ENCODE results near the gene ANGPT4. TPM values are rescaled to one million over a fixed set of nuclear protein-coding genes. Genes with fewer than 3 reads are reported as not detected.

ANGPT4 gene
- total and polyA plus RNA-seq, 2 of the 8 experiments (the other 6 are each of a cell fraction or from before 2014, with no cell fraction given) = 0.07 to 0.33 TPM

DNA sequence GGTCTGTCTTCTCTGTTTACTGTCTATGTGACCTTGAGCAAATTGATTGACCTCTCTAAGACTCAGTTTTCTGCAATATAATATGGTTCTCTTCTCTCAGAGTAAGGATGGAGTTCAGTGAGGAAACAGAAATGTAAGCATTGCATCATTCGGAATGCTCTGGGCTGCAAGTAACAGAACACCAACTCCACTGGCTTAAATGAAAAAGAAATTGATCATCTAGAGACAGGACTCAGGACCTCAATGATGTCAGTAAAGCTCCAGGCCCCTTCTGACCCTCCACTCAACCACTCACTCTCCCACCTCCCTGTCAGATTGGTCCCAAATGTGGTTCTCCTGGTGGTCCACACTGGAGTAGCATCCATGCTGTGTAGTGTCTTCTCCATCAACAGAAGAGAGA is 50.7 kb downstream of the ANGPT4 start:
- Histone ChIP-seq H2BK12ac (ENCODE audit: low read depth, low read length) (no peak overlapping the region), H2AK5ac (ENCODE audit: low read depth, low read length) (no peak overlapping the region), H3K79me2 (ENCODE audit: control insufficient read depth in 1 of 2, insufficient read depth in 2 of 2, low read length in 2 of 2) (no peaks in the 10 kb centered on the region), H3K27ac (ENCODE audit: low read depth, low read length) (no peak overlapping the region), H3K9me3 (ENCODE audit: insufficient read depth in 2 of 2, low read depth in 1 of 2, low read length in 1 of 2) (no peaks in the 10 kb centered on the region), H4K8ac (ENCODE audit: extremely low read depth, insufficient read depth, low read length) (no peak overlapping the region), H3K27me3 (replicated peaks in 1 of 4; ENCODE audit: control insufficient read depth in 3 of 4, extremely low read depth in 1 of 4, insufficient read depth in 3 of 4, low read length in 3 of 4) (no peaks in the 10 kb centered on the region; a peak in 3 of 7 replicates), H3K56ac (replicated peaks; ENCODE audit: insufficient read length, low read depth, low read length) (no peak overlapping the region), H2BK5ac (ENCODE audit: low read depth, low read length) (no peak overlapping the region), H3K23me2 (ENCODE audit: low read depth, low read length) (no peaks in the 10 kb centered on the region), H2BK120ac (replicated peaks; ENCODE audit: low read depth, low read length) (no peak overlapping the region), H3K4me3 (ENCODE audit: extremely low read depth in 1 of 4, insufficient read depth in 2 of 4, low read depth in 3 of 4, low read length in 4 of 4) (no peak overlapping the region), H3K18ac (ENCODE audit: extremely low read depth, low read length) (no peak overlapping the region), H3K4me2 (ENCODE audit: insufficient read depth in 1 of 2, low read depth in 2 of 2, low read length in 2 of 2) (no peak overlapping the region), H3K9ac (replicated peaks in 1 of 4; ENCODE audit: extremely low read depth in 1 of 4, low read depth in 3 of 4, low read length in 3 of 4) (no peak overlapping the region), H4K91ac (replicated peaks; ENCODE audit: insufficient read length, low read length) (no peak overlapping the region), H3K79me1 (ENCODE audit: low read depth, low read length) (no peaks in the 10 kb centered on the region; the same call in 1 of the 2 replicates), H3K23ac (ENCODE audit: insufficient read length) (no peak overlapping the region), H3K4ac (replicated peaks; ENCODE audit: insufficient read length, low read depth, low read length) (no peak overlapping the region), H3K4me1 (replicated peaks in 1 of 4; ENCODE audit: control insufficient read depth in 3 of 4, insufficient read depth in 4 of 4, low read length in 3 of 4) (peaks cover 0 to 3% (median 1%) of the 10 kb centered on the region in 4 experiments; a peak in 2 of 7 replicates), H2BK20ac (ENCODE audit: low read length) (no peak overlapping the region), H3K36me3 (ENCODE audit: control insufficient read depth in 2 of 4, insufficient read depth in 4 of 4, low read length in 3 of 4) (no peaks in the 10 kb centered on the region), H4K5ac (ENCODE audit: insufficient read length, low read depth, low read length) (no peak overlapping the region), H4K20me1 (replicated peaks in 1 of 2; ENCODE audit: control insufficient read depth in 1 of 2, insufficient read depth in 2 of 2, low read length in 2 of 2) (no peaks in the 10 kb centered on the region), H3K14ac (ENCODE audit: insufficient read length) (no peak overlapping the region), H2BK15ac (ENCODE audit: low read length) (no peak overlapping the region), H2AFZ (ENCODE audit: low read length) (no peak overlapping the region)
- 88% methylated on average over 1 of the region's 1 CpG; no CpG with 5 or more reads in 1 of the 2 experiments for WGBS, 2 experiments (ENCODE audit: extremely low coverage in 1 of 2, insufficient coverage in 1 of 2, insufficient read length in 1 of 2, insufficient replicate concordance in 2 of 2, low coverage in 1 of 2, low lambda C conversion rate in 2 of 2, missing lambda C conversion rate in 1 of 2)
- no peak for DNase-seq (ENCODE audit: low read depth in 1 of 2, low spot score in 2 of 2)
- TF ChIP-seq YY1 (IDR thresholded peaks at IDR 0.05; ENCODE audit: low read depth, low read length) (no peak), POU5F1 (IDR thresholded peaks at IDR 0.05; ENCODE audit: low read depth, low read length) (no peak), TCF12 (IDR thresholded peaks at IDR 0.05; ENCODE audit: low read depth, low read length) (no peak), EP300 (IDR thresholded peaks at IDR 0.05; ENCODE audit: borderline replicate concordance in 1 of 2, low read depth in 2 of 2, low read length in 2 of 2) (no peak), BACH1 (IDR thresholded peaks at IDR 0.05; ENCODE audit: low read length) (no peak), BCL11A (IDR thresholded peaks at IDR 0.05; ENCODE audit: low read depth in 2 of 2, low read length in 2 of 2) (no peak), EZH2 (IDR thresholded peaks at IDR 0.05; ENCODE audit: low read depth, low read length, severe bottlenecking) (no peak), SAP30 (IDR thresholded peaks at IDR 0.05; ENCODE audit: insufficient read depth, insufficient replicate concordance, low read length) (no peak), JUND (IDR thresholded peaks at IDR 0.05; ENCODE audit: low read length) (no peak), SRF (IDR thresholded peaks at IDR 0.05; ENCODE audit: low read depth, low read length) (no peak), TBP (IDR thresholded peaks at IDR 0.05; ENCODE audit: low read depth, low read length) (no peak)
- TF ChIP-seq, protein P1, sequence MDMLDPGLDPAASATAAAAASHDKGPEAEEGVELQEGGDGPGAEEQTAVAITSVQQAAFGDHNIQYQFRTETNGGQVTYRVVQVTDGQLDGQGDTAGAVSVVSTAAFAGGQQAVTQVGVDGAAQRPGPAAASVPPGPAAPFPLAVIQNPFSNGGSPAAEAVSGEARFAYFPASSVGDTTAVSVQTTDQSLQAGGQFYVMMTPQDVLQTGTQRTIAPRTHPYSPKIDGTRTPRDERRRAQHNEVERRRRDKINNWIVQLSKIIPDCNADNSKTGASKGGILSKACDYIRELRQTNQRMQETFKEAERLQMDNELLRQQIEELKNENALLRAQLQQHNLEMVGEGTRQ (IDR thresholded peaks at IDR 0.05; ENCODE audit: low read length) = no peak
- CTCF ChIA-PET (ENCODE audit: partially characterized antibody) = interaction anchor here (1.3 to 5.1 kb wide), 3 partner anchors 13 to 92 kb away, joined by 9 to 20 read pairs (median 13); no protein-coding TSS in a partner anchor
- POLR2A ChIA-PET (ENCODE audit: partially characterized antibody) = interaction anchor here (1.1 kb wide), 1 partner anchor 21 kb away, joined by 5 read pairs; no protein-coding TSS in a partner anchor
- no peak for FAIRE-seq
